ENCODE measurements around the gene SVEP1. TPM values are rescaled to one million over a fixed set of nuclear protein-coding genes. Genes with fewer than 3 reads are reported as not detected.

The SVEP1 gene
- polyA plus RNA-seq, 1 experiment, result 34.8 TPM

DNA sequence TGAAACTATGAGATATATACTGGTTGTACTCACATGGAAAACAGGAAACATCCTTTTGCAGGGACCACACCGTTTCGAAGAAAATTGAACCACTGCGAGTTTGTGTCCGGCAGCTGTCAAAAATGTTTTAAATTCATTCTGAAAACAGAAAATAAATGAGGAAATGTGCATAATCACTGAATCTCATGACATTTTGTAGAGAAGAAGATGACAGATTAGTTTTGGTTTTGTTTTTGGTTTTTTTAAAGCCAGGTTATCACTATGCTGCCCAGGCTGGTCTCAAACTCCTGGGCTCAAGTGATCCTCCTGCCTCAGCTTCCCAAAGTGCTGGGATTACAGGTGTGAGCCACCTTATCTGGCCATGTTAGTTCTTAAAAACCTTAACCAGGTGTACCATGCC is 245.4 kb downstream of the SVEP1 start:
- H3K9me3 ChIP-seq (ENCODE audit: control insufficient read depth, insufficient read depth, low read length), result no peaks in the 10 kb centered on the region
- no peak for DNase-seq (ENCODE audit: low read depth, low spot score)
- H3K27me3 ChIP-seq (ENCODE audit: control insufficient read depth, insufficient read depth, low read length), result peaks cover 2% of the 10 kb centered on the region
- H3K4me3 ChIP-seq (ENCODE audit: low read depth, low read length), result no peak overlapping the region
- CTCF ChIA-PET, result no interaction called here
- POLR2A ChIA-PET, result no interaction called here
- no peak overlapping the region for H3K27ac ChIP-seq (ENCODE audit: low read depth, low read length)
- TF ChIP-seq, protein P1, sequence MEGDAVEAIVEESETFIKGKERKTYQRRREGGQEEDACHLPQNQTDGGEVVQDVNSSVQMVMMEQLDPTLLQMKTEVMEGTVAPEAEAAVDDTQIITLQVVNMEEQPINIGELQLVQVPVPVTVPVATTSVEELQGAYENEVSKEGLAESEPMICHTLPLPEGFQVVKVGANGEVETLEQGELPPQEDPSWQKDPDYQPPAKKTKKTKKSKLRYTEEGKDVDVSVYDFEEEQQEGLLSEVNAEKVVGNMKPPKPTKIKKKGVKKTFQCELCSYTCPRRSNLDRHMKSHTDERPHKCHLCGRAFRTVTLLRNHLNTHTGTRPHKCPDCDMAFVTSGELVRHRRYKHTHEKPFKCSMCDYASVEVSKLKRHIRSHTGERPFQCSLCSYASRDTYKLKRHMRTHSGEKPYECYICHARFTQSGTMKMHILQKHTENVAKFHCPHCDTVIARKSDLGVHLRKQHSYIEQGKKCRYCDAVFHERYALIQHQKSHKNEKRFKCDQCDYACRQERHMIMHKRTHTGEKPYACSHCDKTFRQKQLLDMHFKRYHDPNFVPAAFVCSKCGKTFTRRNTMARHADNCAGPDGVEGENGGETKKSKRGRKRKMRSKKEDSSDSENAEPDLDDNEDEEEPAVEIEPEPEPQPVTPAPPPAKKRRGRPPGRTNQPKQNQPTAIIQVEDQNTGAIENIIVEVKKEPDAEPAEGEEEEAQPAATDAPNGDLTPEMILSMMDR (IDR thresholded peaks at IDR 0.05; ENCODE audit: low read depth, low read length), result no peak

DNA sequence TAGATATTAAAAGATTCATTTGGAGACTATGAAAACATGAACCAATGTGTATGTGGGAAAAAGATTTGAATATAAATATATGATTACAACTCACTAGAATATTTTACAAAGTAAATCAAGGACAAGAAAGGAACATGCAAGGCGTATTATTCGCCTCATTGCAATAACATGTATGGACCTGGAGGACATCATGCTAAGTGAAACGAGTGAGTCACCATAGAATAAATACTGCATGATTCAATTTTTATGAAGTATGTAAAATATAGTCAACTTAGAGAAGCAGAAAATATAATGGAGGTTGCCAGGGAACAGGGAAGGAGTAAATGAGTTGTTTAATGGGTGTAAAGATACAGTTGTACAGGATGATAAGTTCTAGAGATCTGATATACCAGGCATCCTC is 246.8 kb downstream of the SVEP1 start:
- Histone ChIP-seq H3K9me3 (ENCODE audit: control insufficient read depth, insufficient read depth, low read length) (no peaks in the 10 kb centered on the region), H3K27me3 (ENCODE audit: control insufficient read depth, insufficient read depth, low read length) (peaks cover 2% of the 10 kb centered on the region), H3K4me3 (ENCODE audit: low read depth, low read length) (no peak overlapping the region), H3K27ac (ENCODE audit: low read depth, low read length) (no peak overlapping the region)
- TF ChIP-seq, protein P1 (IDR thresholded peaks at IDR 0.05; ENCODE audit: low read depth, low read length), result no peak
- ChIA-PET POLR2A (no interaction called here), CTCF (no interaction called here)
- no peak for DNase-seq (ENCODE audit: low read depth, low spot score)

DNA sequence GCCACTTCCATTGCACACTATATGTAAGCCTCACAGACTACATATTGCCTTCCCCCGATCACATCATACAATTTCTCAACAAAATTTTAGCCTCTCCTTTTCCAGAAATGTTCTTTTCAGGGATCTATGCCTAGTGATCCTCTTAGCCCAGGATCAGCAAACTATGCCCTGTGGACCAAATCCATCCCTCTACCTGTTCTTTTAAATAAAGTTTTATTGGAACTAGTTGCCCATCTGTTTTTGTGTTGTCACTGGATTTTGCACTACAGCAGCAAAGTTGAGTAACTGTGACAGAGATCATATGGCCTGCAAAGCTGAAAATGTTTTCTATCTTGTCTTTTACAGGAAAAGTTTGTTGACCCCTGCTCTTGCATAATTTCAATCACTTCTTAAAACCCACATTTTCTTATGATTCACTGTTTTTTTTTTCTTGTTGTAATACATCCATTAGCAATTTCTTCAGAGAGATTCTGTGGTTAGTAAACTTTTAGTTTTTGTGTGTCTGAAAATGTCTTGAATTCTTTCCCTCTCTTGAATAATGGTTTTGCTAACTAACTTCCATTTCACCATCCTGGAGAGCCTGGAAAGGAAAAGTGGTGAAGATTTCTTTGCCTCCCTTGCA is 248.9 kb downstream of the SVEP1 start:
- Histone ChIP-seq H3K9me3 (ENCODE audit: control insufficient read depth, insufficient read depth, low read length) (no peaks in the 10 kb centered on the region), H3K27ac (ENCODE audit: low read depth, low read length) (no peak overlapping the region), H3K4me3 (ENCODE audit: low read depth, low read length) (no peak overlapping the region), H3K27me3 (ENCODE audit: control insufficient read depth, insufficient read depth, low read length) (peaks cover 2% of the 10 kb centered on the region)
- TF ChIP-seq, protein P1 (IDR thresholded peaks at IDR 0.05; ENCODE audit: low read depth, low read length), result no peak
- CTCF ChIA-PET, result no interaction called here
- DNase-seq (ENCODE audit: low read depth, low spot score), result no peak
- POLR2A ChIA-PET, result no interaction called here

DNA sequence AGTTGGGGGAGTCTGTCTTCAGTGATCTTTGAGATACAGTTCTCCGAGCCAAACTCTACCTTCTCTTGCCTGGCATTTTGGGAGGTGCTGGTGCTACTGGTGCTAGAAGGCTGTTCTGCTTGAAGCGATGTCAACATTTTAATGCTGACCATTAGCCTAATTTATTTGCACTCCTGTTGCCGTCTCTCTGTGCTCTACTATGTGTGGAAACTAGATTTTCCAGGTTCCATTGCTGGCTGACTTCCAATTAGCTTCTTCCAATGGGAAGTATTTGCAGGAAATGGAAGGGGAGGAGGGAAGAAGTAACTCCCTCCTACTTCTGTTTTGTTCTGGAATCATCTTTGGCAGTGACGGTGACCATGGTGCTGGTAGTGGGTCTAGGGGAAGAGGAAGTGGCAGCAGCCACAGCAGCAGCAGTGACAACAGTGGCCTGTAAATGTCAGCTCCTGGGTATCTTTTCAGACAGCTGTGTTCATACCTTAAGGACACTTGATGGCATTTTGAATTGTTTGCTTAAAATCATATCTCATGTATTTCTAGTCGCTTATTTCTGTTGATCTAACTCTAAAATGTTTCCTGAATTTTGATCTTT is 249.8 kb downstream of the SVEP1 start:
- ChIA-PET CTCF (no interaction called here), POLR2A (no interaction called here)
- Histone ChIP-seq H3K4me3 (ENCODE audit: low read depth, low read length) (no peak overlapping the region), H3K27ac (ENCODE audit: low read depth, low read length) (no peak overlapping the region), H3K9me3 (ENCODE audit: control insufficient read depth, insufficient read depth, low read length) (no peaks in the 10 kb centered on the region), H3K27me3 (ENCODE audit: control insufficient read depth, insufficient read depth, low read length) (peaks cover 2% of the 10 kb centered on the region)
- TF ChIP-seq, protein P1 (IDR thresholded peaks at IDR 0.05; ENCODE audit: low read depth, low read length), result no peak
- no peak for DNase-seq (ENCODE audit: low read depth, low spot score)

DNA sequence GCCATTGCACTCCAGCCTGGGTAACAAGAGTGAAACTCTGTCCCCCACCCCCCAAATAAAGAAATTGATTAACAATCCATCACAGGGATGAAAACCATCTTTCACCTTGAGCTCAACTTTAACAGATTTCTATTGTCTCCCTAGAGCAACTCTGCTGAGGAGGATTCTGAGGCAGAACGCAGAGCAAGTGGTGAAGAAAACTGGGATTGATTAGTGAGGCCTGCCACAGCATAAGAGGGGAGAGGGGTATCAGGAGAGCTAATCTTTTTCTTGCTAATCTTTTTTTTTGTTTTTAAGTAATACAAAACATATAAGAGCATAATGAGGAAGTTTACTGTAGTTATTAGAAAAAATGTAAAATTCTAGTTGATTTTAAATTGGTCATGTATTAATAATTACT is 250.8 kb downstream of the SVEP1 start:
- TF ChIP-seq, protein P1 (IDR thresholded peaks at IDR 0.05; ENCODE audit: low read depth, low read length), result no peak
- Histone ChIP-seq H3K4me3 (ENCODE audit: low read depth, low read length) (no peak overlapping the region), H3K9me3 (ENCODE audit: control insufficient read depth, insufficient read depth, low read length) (no peaks in the 10 kb centered on the region), H3K27ac (ENCODE audit: low read depth, low read length) (no peak overlapping the region), H3K27me3 (ENCODE audit: control insufficient read depth, insufficient read depth, low read length) (no peaks in the 10 kb centered on the region)
- no peak for DNase-seq (ENCODE audit: low read depth, low spot score)
- ChIA-PET POLR2A (no interaction called here), CTCF (interaction anchor here (1.0 kb wide), 1 partner anchor 12 kb away, joined by 3 read pairs; no protein-coding TSS in a partner anchor)
